ENCODE results near the gene CDKL1. TPM values are rescaled to one million over a fixed set of nuclear protein-coding genes. Genes with fewer than 3 reads are reported as not detected.
"Not testable (repeated sequence)": the region's sequence is repeated elsewhere in the genome, so short reads cannot be mapped to it uniquely, and the experiment has no call there.

The CDKL1 gene
- polyA plus RNA-seq, 1 donor (not counting 4 experiments of a cell fraction or from before 2014, with no cell fraction given), result 4.7 TPM

- DNase-seq (ENCODE audit: low read depth, low spot score) (no peak), FAIRE-seq (no peak)
- Histone ChIP-seq H3K27ac (ENCODE audit: control insufficient read depth, insufficient read depth, low read length) (no peak overlapping the region), H4K20me1 (ENCODE audit: control insufficient read depth, extremely low read depth, insufficient read depth, low read length) (no peaks in the 10 kb centered on the region), H2AFZ (ENCODE audit: control insufficient read depth, low read length) (no peak overlapping the region), H3K9me1 (ENCODE audit: control insufficient read depth, extremely low read depth, insufficient read depth, low read length) (no peaks in the 10 kb centered on the region), H3K4me3 (ENCODE audit: control insufficient read depth in 2 of 3, extremely low read depth in 1 of 3, insufficient read depth in 2 of 3, low read depth in 1 of 3, low read length in 3 of 3) (no peak overlapping the region), H3K9ac (ENCODE audit: control insufficient read depth, extremely low read depth, insufficient read depth, low read length) (no peak overlapping the region), H3K79me2 (ENCODE audit: control insufficient read depth, insufficient read depth, low read length) (peaks cover 16% of the 10 kb centered on the region), H3K9me3 (ENCODE audit: control insufficient read depth, low read depth, low read length) (no peaks in the 10 kb centered on the region), H3K36me3 (ENCODE audit: control insufficient read depth in 2 of 2, extremely low read depth in 1 of 2, insufficient read depth in 2 of 2, low read length in 2 of 2) (peaks cover 0 to 5% of the 10 kb centered on the region in 2 experiments), H3K27me3 (ENCODE audit: control insufficient read depth, extremely low read depth, insufficient read depth, low read length) (no peaks in the 10 kb centered on the region), H3K4me1 (ENCODE audit: control insufficient read depth, extremely low read depth, insufficient read depth, low read length) (peaks cover 30% of the 10 kb centered on the region), H3K4me2 (ENCODE audit: control insufficient read depth, extremely low read depth, insufficient read depth, low read depth, low read length) (no peak overlapping the region)
- peak in 1 of 3 experiments; percentile 58 for TF ChIP-seq CTCF (optimal IDR thresholded peaks at IDR 0.05 in 1 of 3, IDR thresholded peaks at IDR 0.05 in 1 of 3, conservative IDR thresholded peaks at IDR 0.05 in 1 of 3; ENCODE audit: extremely low read depth in 1 of 3, insufficient read depth in 2 of 3, low read length in 3 of 3)
- TF ChIP-seq EZH2 (IDR thresholded peaks at IDR 0.05; ENCODE audit: low read length), result no peak
- dilution Hi-C loops (cut with MboI; ENCODE audit: extremely low pct_ligation_motif_present, low sequenced_read_pairs), result no loop called here
Observed at GRCh38 chr14:50318031-50318626, 78.6 kb downstream of the CDKL1 start.

GRCh38 chr14:50314098-50314497 lies 82.6 kb downstream of the CDKL1 start:
- H3K4me3 ChIP-seq (ENCODE audit: control insufficient read depth in 2 of 3, extremely low read depth in 1 of 3, insufficient read depth in 2 of 3, low read depth in 1 of 3, low read length in 3 of 3); H2AFZ ChIP-seq (ENCODE audit: control insufficient read depth, low read length); H3K4me2 ChIP-seq (ENCODE audit: control insufficient read depth, extremely low read depth, insufficient read depth, low read depth, low read length); FAIRE-seq; H3K9ac ChIP-seq (ENCODE audit: control insufficient read depth, extremely low read depth, insufficient read depth, low read length); H3K9me3 ChIP-seq (ENCODE audit: control insufficient read depth, low read depth, low read length); H4K20me1 ChIP-seq (ENCODE audit: control insufficient read depth, extremely low read depth, insufficient read depth, low read length); H3K27ac ChIP-seq (ENCODE audit: control insufficient read depth, insufficient read depth, low read length); H3K36me3 ChIP-seq (ENCODE audit: control insufficient read depth in 2 of 2, extremely low read depth in 1 of 2, insufficient read depth in 2 of 2, low read length in 2 of 2); H3K27me3 ChIP-seq (ENCODE audit: control insufficient read depth, extremely low read depth, insufficient read depth, low read length); DNase-seq (ENCODE audit: low read depth, low spot score); dilution Hi-C loops (cut with MboI; ENCODE audit: extremely low pct_ligation_motif_present, low sequenced_read_pairs); H3K9me1 ChIP-seq (ENCODE audit: control insufficient read depth, extremely low read depth, insufficient read depth, low read length): not testable (repeated sequence)
- H3K4me1 ChIP-seq (ENCODE audit: control insufficient read depth, extremely low read depth, insufficient read depth, low read length), result peaks cover 14% of the 10 kb centered on the region
- H3K79me2 ChIP-seq (ENCODE audit: control insufficient read depth, insufficient read depth, low read length), result peaks cover 22% of the 10 kb centered on the region

GRCh38 chr14:50312734-50313054 lies 84.0 kb downstream of the CDKL1 start:
- peak overlapping the region; percentile 93 for H3K4me2 ChIP-seq (ENCODE audit: control insufficient read depth, extremely low read depth, insufficient read depth, low read depth, low read length)
- peaks cover 21% of the 10 kb centered on the region for H3K79me2 ChIP-seq (ENCODE audit: control insufficient read depth, insufficient read depth, low read length)
- H3K4me1 ChIP-seq (ENCODE audit: control insufficient read depth, extremely low read depth, insufficient read depth, low read length), result peaks cover 11% of the 10 kb centered on the region
- peak overlapping the region; percentile 89 for H3K9ac ChIP-seq (ENCODE audit: control insufficient read depth, extremely low read depth, insufficient read depth, low read length)
- no peak for TF ChIP-seq EZH2 (IDR thresholded peaks at IDR 0.05; ENCODE audit: low read length)
- TF ChIP-seq CTCF (optimal IDR thresholded peaks at IDR 0.05 in 1 of 3, IDR thresholded peaks at IDR 0.05 in 1 of 3, conservative IDR thresholded peaks at IDR 0.05 in 1 of 3; ENCODE audit: extremely low read depth in 1 of 3, insufficient read depth in 2 of 3, low read length in 3 of 3), result no peak
- dilution Hi-C loops (cut with MboI; ENCODE audit: extremely low pct_ligation_motif_present, low sequenced_read_pairs), result no loop called here
- H2AFZ ChIP-seq (ENCODE audit: control insufficient read depth, low read length), result peak overlapping the region; percentile 79
- no peaks in the 10 kb centered on the region for H3K9me1 ChIP-seq (ENCODE audit: control insufficient read depth, extremely low read depth, insufficient read depth, low read length)
- DNase-seq (ENCODE audit: low read depth, low spot score) (no peak), FAIRE-seq (no peak)
- peak overlapping the region; percentile 73 to 91 (median 79) for H3K4me3 ChIP-seq (ENCODE audit: control insufficient read depth in 2 of 3, extremely low read depth in 1 of 3, insufficient read depth in 2 of 3, low read depth in 1 of 3, low read length in 3 of 3)
- H3K27ac ChIP-seq (ENCODE audit: control insufficient read depth, insufficient read depth, low read length), result peak overlapping the region; percentile 88
- H4K20me1 ChIP-seq (ENCODE audit: control insufficient read depth, extremely low read depth, insufficient read depth, low read length), result no peaks in the 10 kb centered on the region
- H3K27me3 ChIP-seq (ENCODE audit: control insufficient read depth, extremely low read depth, insufficient read depth, low read length), result no peaks in the 10 kb centered on the region
- no peaks in the 10 kb centered on the region for H3K9me3 ChIP-seq (ENCODE audit: control insufficient read depth, low read depth, low read length)
- H3K36me3 ChIP-seq (ENCODE audit: control insufficient read depth in 2 of 2, extremely low read depth in 1 of 2, insufficient read depth in 2 of 2, low read length in 2 of 2), result no peaks in the 10 kb centered on the region

Data from keratinocyte (primary cell).